ENCODE results near the gene CDHR3.

- no peak for TF ChIP-seq CTCF (IDR thresholded peaks at IDR 0.05; ENCODE audit: poor library complexity, severe bottlenecking)
- TF ChIP-seq EP300 (conservative IDR thresholded peaks at IDR 0.05; ENCODE audit: poor library complexity, severe bottlenecking): no peak
- no peak for TF ChIP-seq REST (IDR thresholded peaks at IDR 0.05; ENCODE audit: borderline replicate concordance)
Observed at GRCh38 chr7:105951597-105951996, 11.5 kb upstream of the CDHR3 start.
